ENCODE measurements around the gene PKP3.
"Not testable (repeated sequence)": the region's sequence is repeated elsewhere in the genome, so short reads cannot be mapped to it uniquely, and the experiment has no call there.

Gene PKP3

DNA sequence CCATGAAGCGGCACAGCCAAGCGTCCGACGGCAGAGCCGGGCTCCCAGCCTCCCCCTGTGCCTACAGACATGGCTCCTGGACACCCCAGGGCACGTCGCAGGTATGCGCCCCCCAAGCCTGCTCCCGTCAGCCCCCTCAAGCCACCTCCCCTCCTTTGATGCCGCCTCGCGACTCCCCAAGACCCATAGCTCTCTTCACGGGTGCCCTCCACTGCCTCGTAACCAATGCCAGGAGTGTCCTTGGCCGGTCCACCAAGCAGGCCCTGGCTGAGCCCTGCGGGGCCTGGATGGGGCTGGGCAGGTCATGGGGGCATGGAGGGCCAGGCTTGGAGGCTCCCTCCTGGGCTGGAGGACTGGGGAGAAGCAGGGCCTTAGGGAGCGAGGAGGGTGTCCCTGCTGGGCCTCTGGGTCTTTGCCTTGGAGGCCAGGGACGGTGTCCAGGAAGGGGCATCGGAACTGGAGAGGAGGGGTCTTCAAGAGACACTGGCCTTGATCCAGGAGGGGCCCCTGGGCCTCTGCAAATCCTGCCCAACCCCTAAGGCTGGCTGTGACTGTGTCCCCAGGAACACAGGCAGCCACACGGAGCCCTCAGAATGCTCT is 38.6 kb downstream of the PKP3 start:
- DNase-seq = no peak

DNA sequence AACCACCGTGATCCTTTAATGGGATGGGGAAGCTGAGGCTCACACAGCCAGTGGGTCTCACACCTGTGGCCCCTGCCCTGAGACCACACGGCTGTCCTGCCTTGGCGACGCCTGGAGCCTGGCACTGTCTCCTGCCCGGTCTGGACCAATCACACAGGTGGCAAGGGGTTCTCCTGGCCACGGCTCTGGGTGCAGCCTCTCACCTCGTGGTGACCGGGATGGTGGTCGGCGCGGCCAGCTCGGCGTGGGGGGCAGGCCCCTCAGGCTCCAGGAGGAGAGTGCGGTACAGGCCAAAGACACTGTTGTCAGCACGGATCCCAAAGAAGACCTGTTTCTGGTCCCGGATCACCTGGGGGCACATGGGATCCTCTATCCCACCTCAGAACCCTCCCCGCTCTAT is 39.1 kb downstream of the PKP3 start:
- DNase-seq = no peak

DNA sequence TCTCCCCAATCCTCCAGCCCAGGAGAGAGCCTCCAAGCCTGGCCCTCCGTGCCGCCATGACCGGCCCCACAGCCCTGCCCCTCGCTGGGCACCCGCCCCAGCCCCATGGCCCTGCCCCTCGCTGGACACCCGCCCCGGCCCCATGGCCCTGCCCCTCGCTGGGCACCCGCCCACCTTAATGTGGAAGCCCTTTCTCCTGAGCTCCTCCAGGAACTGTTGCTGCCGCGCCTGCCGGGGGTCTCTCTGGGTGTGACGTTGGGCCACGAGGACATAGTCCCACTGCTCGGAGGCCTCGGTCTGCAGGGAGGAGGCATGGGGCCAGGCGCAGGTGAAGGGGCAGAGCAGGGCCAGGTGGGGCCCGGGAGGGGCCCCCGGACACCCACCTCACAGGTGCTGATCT is 39.6 kb downstream of the PKP3 start:
- DNase-seq = no peak

DNA sequence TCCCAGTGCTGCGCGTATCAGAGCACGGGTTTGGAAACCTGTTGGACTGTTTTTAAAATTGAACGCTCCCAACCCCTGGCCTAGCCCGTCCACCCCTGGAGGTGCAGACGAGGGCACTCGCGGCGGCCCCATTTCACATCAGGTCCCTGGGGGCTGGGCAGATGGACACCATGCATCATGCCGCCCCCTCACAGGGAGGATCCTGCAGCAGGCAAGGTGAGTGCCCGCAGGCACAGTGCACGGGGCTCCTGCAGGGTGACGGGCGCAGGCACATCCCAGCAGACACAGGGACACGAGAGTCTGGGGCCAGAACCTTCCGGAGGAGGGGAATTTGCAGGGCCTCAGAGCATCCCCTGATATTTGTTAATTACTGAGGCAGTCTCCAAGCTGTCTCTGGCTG is 40.5 kb downstream of the PKP3 start:
- no peak for DNase-seq

DNA sequence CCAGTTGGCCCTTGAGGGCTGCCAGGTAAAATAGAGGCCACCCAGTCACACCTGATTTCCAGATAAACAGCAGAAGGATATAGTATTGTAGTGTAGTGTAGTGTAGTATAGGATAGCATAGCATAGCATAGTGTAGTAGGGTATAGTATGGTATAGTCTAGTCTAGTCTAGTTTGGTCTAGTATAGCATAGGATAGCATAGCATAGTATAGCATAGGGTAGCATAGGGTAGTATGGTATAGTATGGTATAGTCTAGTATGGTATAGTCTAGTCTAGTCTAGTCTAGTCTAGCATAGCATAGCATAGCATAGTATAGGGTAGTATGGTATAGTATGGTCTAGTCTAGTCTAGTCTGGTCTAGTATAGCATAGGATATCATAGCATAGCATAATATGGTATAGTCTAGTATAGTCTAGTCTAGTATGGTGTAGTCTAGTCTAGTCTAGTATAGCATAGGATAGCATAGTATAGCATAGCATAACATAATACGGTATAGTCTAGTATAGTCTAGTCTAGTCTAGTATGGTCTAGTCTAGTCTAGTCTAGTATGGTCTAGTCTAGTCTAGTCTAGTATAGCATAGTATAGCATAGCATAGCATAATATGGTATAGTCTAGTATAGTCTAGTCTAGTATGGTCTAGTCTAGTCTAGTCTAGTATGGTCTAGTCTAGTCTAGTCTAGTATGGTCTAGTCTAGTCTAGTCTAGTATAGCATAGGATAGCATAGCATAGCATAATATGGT is 41.2 kb downstream of the PKP3 start:
- DNase-seq = not testable (repeated sequence)

DNA sequence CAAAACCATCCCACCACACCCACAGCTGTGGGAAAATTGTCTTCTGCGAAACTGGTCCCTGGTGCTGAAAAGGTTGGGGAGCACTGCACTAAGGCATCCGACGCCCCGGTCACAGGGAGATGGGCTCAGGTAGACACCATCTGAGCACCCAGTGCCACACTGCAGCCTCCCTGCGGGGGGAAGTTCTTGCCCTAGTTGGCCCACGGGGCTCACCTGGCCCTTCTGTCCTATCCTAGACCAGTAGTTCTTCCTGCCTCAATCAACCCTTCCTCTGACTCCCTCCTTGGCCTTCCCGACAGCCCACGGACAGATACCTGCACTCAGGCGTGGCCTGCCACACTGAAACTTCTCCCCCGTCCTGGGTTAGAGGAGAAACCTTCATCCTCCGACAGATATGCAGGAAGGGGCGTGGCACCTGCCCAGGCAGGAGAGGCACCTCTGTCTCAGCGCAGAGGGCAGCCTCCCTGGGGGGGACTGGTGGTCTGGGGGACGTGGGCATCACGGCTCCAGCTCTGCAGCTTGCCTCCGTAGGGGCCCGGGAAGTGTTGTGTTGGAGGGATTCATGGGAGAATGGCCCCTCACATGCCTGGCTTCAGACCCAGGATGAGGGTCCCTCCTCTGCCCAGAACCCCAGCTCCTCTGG is 43.3 kb downstream of the PKP3 start:
- DNase-seq = no peak

DNA sequence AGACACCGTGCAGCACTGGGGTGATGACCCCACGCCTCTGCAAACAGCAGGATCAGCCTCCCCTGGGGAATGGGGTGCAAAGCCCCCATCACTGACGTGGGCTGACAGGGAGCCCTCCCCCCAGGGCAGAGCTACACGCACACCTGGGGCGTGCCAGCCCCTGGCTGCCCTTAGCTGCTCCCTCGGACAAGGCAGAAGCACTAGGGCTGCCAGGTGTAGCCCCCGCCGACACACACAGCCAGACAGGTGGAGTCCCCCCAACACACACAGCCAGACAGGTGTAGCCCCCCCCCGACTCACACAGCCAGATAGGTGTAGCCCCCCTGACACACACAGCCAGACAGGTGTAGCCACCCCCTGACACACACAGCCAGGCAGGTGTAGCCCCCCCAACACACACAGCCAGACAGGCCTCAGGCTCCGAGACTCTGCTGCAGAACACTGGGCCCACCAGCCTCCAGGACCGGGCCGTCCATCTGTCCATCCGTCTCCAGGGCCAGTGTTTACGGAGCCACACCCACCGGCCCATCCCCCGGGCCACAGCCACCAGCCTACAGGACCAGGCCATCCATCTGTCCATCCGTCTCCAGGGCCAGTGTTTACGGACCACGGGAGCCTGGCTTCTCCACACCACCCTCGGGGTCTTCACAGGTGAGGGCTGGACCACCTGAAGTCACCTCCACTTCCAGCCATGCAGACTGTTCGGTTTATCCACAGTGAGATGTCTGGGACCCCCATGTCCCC is 44.3 kb downstream of the PKP3 start:
- no peak for DNase-seq

DNA sequence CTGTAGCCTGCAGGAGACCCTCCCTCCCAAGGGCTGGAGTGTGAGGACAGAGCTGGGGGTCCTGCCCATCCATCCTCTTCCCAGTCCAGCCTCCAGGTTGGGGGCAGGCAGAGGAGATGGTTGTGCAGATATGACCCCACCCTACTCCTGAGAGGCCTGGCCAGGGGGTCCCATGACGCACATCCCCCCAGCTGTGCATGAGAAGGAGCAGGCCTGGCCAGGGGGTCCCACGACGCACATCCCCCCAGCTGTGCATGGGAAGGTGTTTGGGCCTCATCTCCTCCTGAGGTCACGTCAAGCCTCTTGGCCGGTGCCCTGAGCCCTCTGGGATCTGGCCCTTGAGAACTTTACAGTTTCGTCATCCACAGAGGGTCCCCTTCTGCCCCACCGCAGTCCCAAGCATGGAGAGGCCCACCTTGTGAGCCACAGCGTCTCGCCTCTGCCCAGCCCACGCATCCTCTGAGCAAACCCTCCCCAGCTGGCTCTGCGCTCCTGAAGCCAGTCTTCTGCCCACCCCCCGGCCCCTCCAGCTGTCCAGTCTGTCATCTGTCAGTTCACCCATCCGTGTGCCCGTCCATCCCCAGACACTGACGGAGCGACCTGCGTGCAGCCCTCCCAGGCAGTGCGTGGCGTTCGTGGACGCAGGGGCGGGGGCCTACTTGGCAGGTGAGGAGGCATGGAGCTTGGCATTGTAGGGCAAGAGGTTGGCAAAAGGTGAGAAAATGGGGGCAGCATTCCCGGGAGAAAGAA is 45.5 kb downstream of the PKP3 start:
- no peak for DNase-seq

DNA sequence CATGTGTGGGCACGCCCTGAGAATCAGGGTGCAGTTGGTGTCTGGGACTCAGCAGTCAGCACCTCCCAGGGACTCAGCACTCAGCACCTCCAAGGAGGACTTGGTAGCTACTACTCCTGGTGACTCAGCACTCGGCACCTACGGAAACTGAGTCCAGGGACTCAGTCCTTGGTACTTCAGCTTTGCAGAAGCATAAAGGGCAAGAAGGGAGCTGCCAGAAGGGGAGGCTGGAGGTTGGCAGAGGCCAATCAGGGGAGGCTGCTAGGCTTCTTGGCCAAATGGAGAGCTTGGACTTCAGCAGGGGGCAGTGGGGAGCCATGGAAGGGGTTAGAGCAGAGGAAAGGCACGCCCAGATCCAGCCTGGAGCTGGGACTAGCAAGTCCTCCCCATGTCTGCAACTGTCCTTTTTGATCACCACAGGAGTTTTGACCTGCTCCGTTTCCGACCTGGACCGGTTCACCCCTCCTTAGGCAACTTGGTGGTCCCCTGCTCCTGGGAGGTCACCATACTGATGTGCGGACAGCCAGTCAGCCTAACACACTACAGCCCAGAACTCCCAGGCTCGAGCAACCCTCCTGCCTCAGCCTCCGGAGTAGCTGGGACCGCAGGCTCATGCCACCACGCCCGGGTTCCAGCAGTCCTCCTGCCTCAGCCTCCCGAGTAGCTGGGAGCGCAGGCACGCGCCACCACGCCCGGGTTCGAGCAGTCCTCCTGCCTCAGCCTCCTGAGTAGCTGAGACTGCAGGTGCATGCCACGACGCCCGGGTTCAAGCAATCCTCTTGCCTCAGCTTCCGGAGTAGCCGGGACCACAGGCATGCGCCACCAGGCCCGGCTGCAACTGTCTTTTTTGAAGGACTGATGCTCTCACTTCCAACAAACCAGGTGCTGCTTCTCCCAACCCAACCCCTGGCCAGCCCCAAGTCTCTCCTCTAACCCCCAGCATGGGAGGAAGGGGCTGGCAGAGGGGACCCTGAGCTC is 46.3 kb downstream of the PKP3 start:
- peak; percentile 32 for DNase-seq

DNA sequence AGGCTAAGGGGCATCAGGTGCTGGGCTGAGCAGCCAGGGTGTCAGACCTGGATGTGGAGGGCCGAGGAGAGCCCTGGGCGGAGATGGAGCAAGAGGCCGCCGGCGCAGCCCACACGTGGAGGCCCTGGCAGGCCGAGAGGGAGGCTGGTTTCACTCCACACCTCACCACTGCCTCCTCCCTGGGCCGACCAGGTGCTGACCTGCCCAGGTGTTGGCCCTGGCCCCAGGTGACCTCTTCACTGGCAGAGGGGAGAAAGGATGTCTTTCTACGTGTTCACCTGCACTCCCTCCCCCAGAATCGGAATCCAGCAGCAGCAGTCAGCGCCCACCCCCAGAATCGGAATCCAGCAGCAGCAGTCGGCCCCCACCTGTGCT is 47.0 kb downstream of the PKP3 start:
- DNase-seq = no peak

DNA sequence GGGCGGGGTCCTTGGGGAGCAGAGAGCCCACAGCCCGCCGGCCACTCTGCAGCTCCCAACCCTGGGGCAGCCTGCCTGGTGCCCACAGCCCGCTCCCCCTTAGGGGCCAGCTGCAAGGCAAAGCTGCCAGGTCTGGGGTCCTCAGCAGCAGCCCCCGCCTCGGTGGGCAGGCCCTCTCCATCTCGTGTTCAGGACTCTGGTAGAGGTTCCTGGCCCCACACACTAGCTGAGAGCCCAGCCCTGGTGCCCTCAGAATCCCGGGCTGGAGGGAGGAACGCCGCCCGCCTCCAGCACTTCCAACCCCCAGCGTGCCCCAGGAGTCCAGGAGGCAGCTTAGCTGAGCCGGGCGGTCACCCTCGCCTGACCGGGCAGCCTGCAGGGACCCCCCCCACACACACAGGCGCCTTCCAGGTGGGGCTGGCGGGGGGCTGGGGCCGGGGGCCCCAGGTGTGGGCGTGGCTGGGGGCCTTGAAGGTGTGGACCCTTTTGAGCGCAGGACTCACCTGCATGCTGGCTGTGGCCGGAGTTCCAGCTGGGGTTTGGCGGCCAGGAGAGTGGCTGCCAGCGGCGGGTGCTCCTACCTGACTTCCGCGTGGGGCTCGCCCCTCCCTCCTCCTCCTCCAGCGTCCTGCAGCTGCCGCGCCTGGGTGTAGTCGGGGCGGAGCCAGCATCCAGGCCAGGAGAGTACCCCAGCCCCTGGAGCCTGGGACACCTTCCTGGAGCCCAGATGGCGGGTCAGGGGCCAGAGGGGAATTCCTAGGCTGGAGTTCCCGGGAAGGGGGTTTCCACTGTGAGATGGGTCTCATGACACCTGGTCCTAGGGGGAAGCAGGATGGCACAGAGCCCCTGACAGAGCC is 47.6 kb downstream of the PKP3 start, which contains the start of gene ANO9:
ANO9 (minus strand) TSS at position 594 of the 857 bp plus-strand sequence; CDS start at position 509, 85 bp downstream.
- peak; percentile 76 for DNase-seq

DNA sequence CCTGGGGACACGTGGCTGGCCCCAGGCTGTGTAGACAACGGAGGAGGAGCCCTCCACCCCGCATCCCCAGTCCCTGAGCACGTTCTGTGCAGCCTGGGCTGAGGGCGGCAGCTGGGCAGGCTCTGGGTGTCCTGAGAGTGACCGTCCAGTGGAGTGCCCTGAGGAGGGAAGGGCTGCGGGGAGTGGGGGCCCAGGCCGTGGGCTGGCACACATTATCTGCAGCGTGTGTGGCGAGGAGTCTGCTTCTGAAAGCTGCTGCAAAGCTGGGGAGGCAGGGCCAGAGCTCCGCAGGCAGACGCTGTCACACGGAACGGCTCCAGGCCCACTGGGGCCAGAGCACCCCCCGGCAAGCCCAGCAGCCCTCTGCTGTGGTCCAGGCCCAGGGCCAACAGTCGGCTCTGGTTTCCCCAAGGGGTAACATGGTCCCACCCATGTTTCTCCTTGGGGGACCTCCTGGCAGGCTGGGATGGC is 48.6 kb downstream of the PKP3 start:
- DNase-seq = no peak

DNA sequence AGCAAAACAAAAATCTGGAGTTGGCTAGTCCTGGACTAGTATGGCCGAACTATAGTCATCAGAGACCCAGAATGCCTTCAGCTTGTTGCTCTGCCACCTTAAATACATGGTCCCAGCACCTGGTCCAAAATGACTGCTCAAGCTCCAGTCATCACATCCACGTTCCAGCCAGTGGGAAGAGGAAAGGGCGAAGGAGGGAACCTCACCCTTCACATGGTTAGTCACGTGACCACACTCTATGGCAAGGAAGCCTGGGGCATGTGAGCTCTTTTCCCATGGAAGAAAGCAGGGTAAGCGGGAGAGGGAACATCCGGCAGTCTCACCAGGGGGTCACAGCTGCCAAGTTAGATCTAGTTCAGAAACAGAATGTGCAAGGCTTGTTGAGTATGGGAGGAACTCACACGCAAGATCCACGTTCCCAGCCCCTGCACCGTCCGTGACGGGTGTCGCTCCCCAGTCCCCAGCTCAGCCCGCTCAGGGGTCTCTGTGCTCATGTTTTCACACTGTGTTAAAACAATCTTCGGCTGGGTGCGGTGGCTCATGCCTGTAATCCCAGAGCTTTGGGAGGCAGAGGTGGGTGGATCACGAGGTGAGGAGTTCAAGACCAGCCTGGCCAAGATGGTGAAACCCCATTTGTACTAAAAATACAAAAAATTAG is 49.7 kb downstream of the PKP3 start:
- DNase-seq = no peak

DNA sequence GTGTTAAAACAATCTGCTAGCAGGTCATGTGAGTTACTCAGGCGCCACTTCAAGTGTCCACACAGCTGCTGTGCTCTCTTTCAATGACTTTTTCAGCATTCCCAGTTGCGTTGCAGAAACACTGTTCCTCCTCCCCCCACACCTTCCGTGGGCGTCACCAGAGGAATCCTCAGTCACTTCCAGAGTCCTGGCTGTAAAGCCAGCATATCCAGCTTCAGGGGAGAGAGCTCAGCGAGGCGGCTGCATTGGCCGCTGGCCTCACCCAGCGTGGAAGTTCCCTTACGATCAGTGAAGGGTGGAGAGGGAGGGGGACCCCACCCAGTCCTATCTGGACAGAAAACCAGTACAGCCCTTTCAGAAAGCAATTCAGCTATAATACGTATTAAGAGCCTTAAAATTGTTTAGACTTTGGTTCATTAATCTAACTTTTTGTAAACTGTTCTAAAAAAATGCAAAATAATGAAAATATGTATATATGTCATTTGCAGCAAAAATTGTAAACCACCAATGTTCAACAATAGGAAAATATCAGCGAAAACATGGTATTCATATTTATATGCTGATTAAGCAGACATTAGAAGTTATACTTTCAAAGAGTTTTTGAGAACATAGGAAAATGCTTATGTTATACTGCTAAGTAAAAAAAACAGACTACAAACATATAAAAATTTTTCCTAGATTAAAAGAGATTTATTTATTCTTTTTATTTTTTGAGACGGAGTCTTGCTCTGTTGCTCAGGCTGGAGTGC is 50.6 kb downstream of the PKP3 start:
- no peak for DNase-seq

DNA sequence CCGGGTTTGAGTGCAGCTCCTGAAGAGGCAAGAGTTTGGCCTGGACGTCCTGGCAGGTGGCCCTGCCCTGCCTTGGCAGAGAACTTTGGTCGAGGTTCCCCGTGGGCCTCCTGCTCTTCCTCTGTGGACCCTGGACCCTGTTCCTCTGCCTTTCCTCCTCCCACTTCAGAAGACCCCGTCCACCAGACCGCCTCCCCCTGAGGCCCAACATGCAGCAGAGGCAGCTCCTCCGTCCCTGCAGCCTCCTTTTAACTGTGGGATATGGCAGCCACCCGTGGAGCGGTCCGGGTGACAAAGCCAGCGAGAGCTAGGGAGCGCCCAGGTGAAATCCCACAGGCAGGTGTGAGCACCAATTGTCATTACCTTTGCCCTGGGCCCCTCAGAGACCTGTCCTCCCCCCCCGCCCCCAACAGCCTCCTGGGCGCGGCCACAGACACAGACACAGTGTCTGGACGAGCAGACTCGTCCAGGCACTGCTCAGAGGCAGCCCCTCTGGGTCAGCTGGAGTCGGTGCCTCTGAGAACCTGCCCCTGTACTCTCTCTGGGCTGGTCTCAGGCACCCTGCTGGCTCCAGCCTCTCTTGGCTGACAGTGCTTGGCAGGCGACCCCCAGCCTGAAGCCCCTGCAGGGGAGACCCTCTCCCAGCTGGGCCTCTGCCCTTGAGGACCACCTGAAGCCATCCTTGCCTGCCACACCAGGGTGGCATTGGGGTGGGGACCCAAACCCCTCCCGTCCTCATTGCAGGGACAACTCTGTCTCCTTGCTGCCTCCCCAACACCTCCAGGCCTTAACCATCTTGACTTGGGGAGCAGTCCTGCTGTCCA is 52.0 kb downstream of the PKP3 start:
- DNase-seq = no peak

DNA sequence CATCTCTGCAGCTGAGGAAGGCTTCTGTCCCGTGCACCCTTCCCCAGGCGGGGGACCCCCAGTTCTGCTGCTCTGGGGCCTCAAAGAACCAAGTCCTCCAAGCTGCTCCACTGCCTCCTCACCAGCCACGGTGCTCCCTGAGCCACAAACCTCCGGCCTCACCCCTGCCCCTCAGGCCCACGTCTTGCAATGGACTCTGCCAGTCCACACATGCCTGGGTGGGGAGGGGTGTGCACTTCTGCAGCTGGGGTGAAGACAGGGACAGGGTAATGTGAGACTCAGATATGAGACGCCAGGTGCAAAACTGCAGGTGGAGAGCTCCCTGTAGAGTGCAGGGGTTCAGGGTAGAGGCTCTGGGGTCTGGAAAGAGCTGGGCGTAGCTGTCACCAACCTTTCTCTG is 52.9 kb downstream of the PKP3 start:
- no peak for DNase-seq

DNA sequence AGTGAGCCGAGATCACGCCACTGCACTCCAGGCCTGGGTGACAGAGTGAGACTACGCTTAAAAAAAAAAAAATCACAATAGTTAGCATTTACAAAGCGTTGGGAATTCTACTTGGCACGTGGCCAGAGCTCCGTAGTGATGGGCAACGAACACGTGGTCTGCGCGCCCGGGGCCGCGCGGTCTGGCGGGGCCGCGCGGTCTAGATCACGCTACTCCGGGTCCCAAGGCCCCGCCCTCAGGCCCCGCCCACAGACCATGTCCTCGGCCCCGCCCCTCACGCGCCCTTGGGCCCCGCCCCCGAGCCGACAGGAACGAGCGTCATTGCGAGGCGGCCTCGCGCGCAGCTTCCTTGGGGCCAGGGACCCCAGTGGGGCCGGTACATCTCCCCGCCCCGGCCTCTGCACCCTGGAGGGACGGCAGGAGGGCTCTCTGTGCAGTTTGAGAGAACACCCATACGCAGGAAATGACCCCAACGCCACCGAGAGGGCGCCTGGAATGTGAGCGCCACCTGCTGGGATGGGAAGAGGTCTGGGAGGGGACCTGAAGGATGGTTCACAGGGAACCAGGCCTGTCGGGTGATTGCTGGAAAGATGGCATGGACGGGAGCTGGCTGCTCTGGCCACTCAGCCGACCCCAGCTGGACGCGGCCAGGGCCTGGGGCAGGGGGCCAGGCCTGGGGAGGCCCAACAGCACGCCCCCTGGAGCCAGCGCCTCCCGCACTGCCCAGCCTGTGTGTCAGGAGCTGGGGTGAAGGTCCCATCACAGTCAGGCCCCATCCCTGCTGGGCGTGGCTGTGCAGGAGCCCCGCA is 54.1 kb downstream of the PKP3 start:
- DNase-seq = peak; percentile 98

All from activated CD4-positive, alpha-beta T cell treated with anti-CD3 and anti-CD28 coated beads for 48 hours (primary cell).